Nucleus accumbens (tissue), 56 donors: ENCODE measurements around the gene RPS6KA4.
"Not testable (repeated sequence)": the region's sequence is repeated elsewhere in the genome, so short reads cannot be mapped to it uniquely, and the experiment has no call there.

Experiments used
- DNase-seq, 56 donors: peaks; one replicate each; lab custom pipeline; 2025; lab: John Stamatoyannopoulos, UW

Gene RPS6KA4

GRCh38 chr11:64358907-64359711 is at the start of gene RPS6KA4:
Gene RPS6KA4 (plus strand): TSS chr11:64359162. CDS start chr11:64359236, 74 bp downstream.
- peak in 39 of 56 donors; percentile 17 to 76 (median 42) for DNase-seq

GRCh38 chr11:64312947-64313346 is 46.0 kb upstream of the RPS6KA4 start:
- no peak for DNase-seq

GRCh38 chr11:64313491-64314145 is 45.3 kb upstream of the RPS6KA4 start:
- peak in 14 of 56 donors; percentile 18 to 69 (median 32) for DNase-seq

- DNase-seq: no peak
Measured at GRCh38 chr11:64314146-64314804, 44.7 kb upstream of the RPS6KA4 start.

DNA sequence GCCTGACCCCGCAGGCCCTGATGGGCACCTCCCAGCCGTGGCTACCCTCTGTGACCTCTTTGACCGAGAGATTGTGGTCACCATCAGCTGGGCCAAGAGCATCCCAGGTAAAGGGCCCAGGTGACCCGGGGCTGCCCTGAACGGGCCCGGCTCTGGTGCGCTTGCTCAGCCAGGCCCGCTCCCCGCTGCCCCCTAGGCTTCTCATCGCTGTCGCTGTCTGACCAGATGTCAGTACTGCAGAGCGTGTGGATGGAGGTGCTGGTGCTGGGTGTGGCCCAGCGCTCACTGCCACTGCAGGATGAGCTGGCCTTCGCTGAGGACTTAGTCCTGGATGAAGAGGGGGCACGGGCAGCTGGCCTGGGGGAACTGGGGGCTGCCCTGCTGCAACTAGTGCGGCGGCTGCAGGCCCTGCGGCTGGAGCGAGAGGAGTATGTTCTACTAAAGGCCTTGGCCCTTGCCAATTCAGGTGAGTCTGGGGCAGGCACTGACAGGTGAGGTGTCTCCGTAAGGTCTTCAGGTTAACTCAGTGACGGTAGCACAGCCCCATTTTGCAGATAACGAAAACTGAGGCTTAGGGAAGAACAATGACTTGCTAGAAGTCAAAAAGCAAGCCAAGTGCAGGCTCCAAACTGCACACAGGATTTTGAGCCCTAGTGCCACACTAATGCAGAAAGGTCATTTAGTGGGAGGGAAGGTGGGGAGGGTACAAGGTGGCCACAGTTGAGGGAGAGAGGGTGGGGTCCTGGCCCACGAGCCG is 44.0 kb upstream of the RPS6KA4 start:
- DNase-seq: no peak

- DNase-seq: not testable (repeated sequence)
Measured at GRCh38 chr11:64315667-64316526, 43.1 kb upstream of the RPS6KA4 start.

DNA sequence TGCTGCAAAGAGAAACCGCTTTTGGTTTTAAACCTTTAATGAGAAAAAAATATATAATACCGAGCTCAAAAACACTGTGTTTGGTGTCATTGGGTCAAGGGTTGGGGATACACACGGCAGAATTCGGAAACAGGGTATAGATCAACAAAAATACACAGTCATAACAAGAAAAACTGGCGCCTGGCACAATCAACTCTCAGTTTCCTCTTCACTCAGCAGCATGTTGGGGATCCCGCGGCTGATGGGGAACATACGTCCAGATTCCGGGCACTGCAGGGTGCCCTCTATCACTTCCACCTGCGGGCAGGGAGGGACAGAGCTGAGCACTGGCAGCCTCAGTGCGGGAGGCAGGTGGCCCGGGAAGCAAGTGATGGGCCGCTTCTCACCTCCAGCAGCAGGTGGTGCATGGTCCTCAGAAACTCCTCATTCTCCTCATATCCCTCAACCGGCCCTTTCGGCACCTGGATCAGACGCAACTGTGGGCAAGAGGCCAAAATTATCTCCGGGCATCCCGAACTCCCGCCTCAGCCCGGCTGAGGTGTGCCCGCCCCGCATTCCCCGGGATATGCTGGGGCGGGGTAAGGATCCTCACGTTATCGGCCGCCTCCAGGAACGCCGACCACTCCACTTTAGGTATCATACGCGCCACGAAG is 42.2 kb upstream of the RPS6KA4 start:
- peak in 2 of 56 donors; percentile 52 to 63 for DNase-seq

GRCh38 chr11:64317325-64317960 is 41.5 kb upstream of the RPS6KA4 start, which contains the start of gene TRMT112:
Gene TRMT112 (minus strand): TSS chr11:64317559. CDS start chr11:64317526, 33 bp downstream.
- DNase-seq: peak; percentile 75 to 99 (median 96)

- DNase-seq: peak; percentile 60 to 98 (median 95)
Measured at GRCh38 chr11:64317961-64318765, 40.8 kb upstream of the RPS6KA4 start, which contains the start of gene PRDX5. Gene PRDX5 (plus strand): TSS chr11:64318121. CDS start chr11:64318216, 95 bp downstream.

DNA sequence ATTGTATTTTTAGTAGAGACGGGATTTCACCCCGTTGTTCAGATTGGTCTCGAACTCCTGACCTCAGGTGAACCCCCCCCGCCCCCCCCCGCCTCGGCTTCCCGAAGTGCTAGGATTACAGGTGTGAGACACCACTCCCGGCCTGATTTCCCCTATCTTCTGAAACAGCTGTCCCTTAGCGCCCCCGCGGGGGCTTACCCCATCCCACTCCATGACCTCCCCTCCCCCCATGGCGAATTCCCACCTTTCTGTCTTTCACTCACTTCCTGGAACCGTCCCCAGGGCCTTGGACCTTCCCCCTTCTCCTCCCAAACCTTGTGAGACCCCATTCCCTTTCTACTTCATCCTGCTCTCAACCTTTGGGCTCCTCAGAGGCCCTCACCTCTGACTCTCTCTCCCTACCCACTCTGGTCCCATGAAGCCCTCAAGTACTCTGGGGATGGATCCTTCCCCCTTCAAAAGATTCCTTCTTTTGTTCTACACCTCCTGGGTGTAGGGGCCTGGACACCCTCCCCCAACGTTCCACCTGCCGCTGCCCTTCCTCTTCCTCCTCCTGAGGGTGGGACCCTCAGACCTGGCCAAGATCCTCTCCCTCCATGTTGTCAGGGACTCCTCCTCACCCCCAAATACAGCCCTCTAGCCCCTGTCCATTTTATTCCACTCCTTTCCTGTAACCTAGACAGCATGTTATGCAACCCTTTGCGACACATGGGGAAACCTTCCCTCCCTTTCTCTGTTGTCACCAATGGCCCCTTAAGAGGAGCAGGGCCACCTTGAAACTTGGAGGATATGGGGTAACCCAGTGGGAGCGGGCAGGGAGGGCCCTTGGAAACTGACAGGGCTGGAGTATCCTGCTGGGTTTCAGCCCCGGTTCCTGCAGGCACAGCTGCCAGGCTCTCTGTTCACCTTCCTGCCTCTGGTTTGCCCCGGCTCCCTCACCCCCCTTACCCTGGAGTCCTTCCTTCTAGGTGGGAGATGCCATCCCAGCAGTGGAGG is 39.9 kb upstream of the RPS6KA4 start:
- DNase-seq: no peak

DNA sequence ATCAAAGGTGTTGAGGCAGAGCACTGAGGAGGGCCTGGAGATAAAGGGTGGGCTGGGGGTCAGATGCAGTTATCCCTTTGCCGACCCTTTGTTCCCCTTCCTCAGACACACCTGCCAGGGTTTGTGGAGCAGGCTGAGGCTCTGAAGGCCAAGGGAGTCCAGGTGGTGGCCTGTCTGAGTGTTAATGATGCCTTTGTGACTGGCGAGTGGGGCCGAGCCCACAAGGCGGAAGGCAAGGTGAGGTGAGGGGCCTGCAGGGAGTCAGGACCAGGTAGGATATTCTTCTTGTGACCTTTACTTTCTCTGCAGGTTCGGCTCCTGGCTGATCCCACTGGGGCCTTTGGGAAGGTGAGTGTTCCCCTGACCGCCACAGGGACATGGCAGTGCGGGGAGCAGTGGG is 38.4 kb upstream of the RPS6KA4 start:
- no peak for DNase-seq

- DNase-seq: no peak
Measured at GRCh38 chr11:64321026-64321425, 37.9 kb upstream of the RPS6KA4 start.

DNA sequence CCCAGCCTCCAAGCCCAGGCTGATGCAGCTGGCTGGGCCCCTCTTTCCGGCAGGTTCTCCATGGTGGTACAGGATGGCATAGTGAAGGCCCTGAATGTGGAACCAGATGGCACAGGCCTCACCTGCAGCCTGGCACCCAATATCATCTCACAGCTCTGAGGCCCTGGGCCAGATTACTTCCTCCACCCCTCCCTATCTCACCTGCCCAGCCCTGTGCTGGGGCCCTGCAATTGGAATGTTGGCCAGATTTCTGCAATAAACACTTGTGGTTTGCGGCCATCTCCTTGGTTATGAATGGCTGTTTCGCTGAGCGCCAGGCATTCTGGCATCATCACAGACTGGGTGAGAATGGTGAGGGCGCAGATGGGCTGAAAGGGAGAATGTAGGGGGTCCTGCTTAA is 37.4 kb upstream of the RPS6KA4 start:
- DNase-seq: no peak

DNA sequence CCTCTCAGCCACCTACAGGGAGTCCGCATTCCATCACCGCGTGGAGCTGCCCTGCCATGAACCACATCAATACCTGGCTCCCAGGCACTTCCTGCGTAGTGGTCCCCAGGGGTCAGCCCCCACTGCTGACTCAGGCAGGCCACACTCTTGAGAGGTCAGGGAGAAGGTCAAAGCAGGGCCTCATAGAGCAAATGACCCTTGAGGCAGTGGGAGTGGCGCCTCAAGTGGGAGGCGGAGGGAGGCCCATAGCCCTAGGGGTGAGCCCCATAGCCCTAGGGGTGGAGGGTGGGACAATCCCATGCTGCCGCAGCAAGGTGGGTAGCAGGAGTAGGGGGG is 36.1 kb upstream of the RPS6KA4 start:
- no peak for DNase-seq

- no peak for DNase-seq
Measured at GRCh38 chr11:64323373-64323772, 35.6 kb upstream of the RPS6KA4 start.

- DNase-seq: not testable (repeated sequence)
Measured at GRCh38 chr11:64323984-64324383, 35.0 kb upstream of the RPS6KA4 start.
